Mammary epithelial cell (primary cell): Measurements from ENCODE around the gene ZNF516.

Source experiments
- EZH2 ChIP-seq: IDR thresholded peaks from 2 replicates; pipeline ENCODE4 v1.6.1; 2012; ENCODE audit warnings: low read length, inconsistent platforms, borderline replicate concordance
- TF ChIP-seq, protein P1 (sequence below), 2 donors: IDR thresholded peaks in 1 of 2; conservative IDR thresholded peaks in 1 of 2; 2 replicates each; pipeline ENCODE4 v1.5.1; 2011 to 2012; ENCODE audit warnings: inconsistent platforms in 2 of 2, low read length in 2 of 2, mild to moderate bottlenecking in 2 of 2, control low read depth in 1 of 2, low read depth in 1 of 2; ENCODE audit not compliant: insufficient read depth in 1 of 2; ENCODE audit errors: extremely low read depth in 1 of 2

DNA sequence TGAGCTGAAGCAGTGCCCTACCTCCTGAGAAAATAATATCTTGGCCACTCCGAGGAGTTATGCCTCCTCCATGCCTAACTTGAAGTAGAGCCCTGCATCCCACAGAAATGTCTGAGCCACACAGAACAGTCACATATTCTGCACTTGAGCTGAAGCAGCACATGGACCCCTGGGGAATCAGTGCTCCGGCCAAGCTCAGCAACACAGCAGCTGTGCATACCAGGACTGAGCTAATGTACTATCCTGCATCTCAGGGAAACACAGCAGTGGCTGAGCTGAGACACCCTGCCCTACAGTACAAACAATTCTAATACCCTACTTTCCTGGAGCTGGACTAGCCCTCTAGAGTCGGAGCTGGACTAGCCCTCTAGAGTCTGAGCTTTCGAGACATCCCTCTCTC is 166.9 kb downstream of the ZNF516 start:
- no peak for TF ChIP-seq EZH2
- TF ChIP-seq, protein P1, sequence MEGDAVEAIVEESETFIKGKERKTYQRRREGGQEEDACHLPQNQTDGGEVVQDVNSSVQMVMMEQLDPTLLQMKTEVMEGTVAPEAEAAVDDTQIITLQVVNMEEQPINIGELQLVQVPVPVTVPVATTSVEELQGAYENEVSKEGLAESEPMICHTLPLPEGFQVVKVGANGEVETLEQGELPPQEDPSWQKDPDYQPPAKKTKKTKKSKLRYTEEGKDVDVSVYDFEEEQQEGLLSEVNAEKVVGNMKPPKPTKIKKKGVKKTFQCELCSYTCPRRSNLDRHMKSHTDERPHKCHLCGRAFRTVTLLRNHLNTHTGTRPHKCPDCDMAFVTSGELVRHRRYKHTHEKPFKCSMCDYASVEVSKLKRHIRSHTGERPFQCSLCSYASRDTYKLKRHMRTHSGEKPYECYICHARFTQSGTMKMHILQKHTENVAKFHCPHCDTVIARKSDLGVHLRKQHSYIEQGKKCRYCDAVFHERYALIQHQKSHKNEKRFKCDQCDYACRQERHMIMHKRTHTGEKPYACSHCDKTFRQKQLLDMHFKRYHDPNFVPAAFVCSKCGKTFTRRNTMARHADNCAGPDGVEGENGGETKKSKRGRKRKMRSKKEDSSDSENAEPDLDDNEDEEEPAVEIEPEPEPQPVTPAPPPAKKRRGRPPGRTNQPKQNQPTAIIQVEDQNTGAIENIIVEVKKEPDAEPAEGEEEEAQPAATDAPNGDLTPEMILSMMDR (conservative IDR thresholded peaks at IDR 0.05 in 1 of 2, IDR thresholded peaks at IDR 0.05 in 1 of 2; ENCODE audit: extremely low read depth in 1 of 2, insufficient read depth in 1 of 2, low read depth in 1 of 2, low read length in 2 of 2) = no peak
